ENCODE data around the gene ARID4B. TPM values are rescaled to one million over a fixed set of nuclear protein-coding genes. Genes with fewer than 3 reads are reported as not detected.

ARID4B gene
- total and polyA plus RNA-seq, 2 of the 13 experiments (the other 11 are each of a cell fraction or from before 2014, with no cell fraction given): 9.7 to 24.6 TPM

DNA sequence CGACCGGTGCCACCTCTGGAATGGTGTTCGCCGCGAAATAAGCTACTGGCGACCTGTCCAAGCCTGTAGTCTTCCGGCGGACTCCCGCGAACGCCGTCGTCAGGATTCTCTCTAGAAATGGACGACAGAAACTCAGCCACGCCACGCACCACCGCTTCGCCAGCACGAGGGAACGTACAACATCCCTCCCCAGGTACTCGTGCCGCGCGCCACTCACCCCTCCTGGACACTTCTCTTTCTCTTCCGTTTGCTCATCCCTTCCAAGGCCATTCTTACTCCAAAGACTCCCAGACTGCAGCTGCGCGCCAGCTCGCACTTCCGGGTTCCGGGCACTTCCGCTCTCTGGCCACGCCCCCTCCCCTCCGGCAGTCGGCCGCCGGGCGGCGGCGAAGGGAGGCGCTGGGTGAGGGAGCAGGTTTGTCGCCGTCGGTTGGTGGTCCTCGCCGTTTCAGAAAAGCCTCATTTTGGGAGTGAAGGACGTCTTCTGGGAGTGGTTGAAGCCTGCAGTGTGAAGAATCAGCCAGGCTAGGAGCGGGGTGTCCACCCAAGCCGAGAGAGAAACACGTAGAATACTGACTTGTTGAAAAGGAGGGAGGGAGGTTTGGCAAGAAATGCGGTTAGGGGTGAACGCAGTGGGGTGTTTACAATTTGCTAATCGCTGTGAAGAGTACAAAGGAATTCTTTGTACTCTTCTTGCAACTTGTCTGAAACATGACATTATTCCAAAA, 166.9 kb downstream of the ARID4B start, which contains the start of gene RBM34 (continued):
- no peak for TF ChIP-seq SIN3B (IDR thresholded peaks at IDR 0.05; ENCODE audit: low read length)
- TF ChIP-seq MED8 (CRISPR knock-in tag; IDR thresholded peaks at IDR 0.05; ENCODE audit: insufficient replicate concordance): peak; percentile 96
- TF ChIP-seq CHD2 (IDR thresholded peaks at IDR 0.05; ENCODE audit: low read depth, low read length): no peak
- TF ChIP-seq RCOR2 (CRISPR knock-in tag; IDR thresholded peaks at IDR 0.05): 0 out of 2 replicates have a peak, but pooled peaks have one; percentile 48
- TF ChIP-seq RORA (CRISPR knock-in tag; IDR thresholded peaks at IDR 0.05): no peak
- TF ChIP-seq ZNF644 (CRISPR knock-in tag; IDR thresholded peaks at IDR 0.05; ENCODE audit: low read depth): no peak
- no peak for TF ChIP-seq SOX6 (IDR thresholded peaks at IDR 0.05)
- peak; percentile 76; the same call in 1 of the 2 replicates for TF ChIP-seq SOX6 (CRISPR knock-in tag; IDR thresholded peaks at IDR 0.05)
- no peak for TF ChIP-seq PRPF4 (IDR thresholded peaks at IDR 0.05; ENCODE audit: low read depth, low read length, poor library complexity, severe bottlenecking)
- TF ChIP-seq NFRKB (IDR thresholded peaks at IDR 0.05): no peak
- TF ChIP-seq NCOR1 (IDR thresholded peaks at IDR 0.05; ENCODE audit: borderline replicate concordance, low read length): no peak; the same call in 1 of the 2 replicates
- TF ChIP-seq ASH2L (IDR thresholded peaks at IDR 0.05; ENCODE audit: insufficient read length, low read depth, low read length): peak; percentile 93
- no peak for TF ChIP-seq ZKSCAN1 (IDR thresholded peaks at IDR 0.05; ENCODE audit: low read length)
- TF ChIP-seq ZNF468 (CRISPR knock-in tag; IDR thresholded peaks at IDR 0.05): no peak
- TF ChIP-seq MAFF (IDR thresholded peaks at IDR 0.05; ENCODE audit: low read depth, low read length): no peak
- no peak for TF ChIP-seq ATRX (CRISPR knock-in tag; IDR thresholded peaks at IDR 0.05; ENCODE audit: borderline replicate concordance)
- peak in 1 of 2 experiments; percentile 87; a peak in 2 of 4 replicates for TF ChIP-seq KLF16 (CRISPR knock-in tag; IDR thresholded peaks at IDR 0.05)
- peak; percentile 79 for TF ChIP-seq RXRA (CRISPR knock-in tag; IDR thresholded peaks at IDR 0.05)
- no peak; the same call in 1 of the 2 replicates for TF ChIP-seq ZNF782 (CRISPR knock-in tag; IDR thresholded peaks at IDR 0.05; ENCODE audit: borderline replicate concordance)
- no peak for TF ChIP-seq NR2F6 (IDR thresholded peaks at IDR 0.05)
- peak; percentile 40; the same call in 1 of the 2 replicates for TF ChIP-seq NR2F6 (CRISPR knock-in tag; IDR thresholded peaks at IDR 0.05)
- peak; percentile 8; the same call in 1 of the 2 replicates for TF ChIP-seq HMG20A (CRISPR knock-in tag; IDR thresholded peaks at IDR 0.05; ENCODE audit: borderline replicate concordance)
- TF ChIP-seq MIER3 (CRISPR knock-in tag; IDR thresholded peaks at IDR 0.05; ENCODE audit: borderline replicate concordance): peak; percentile 72; the same call in 1 of the 2 replicates
- peak; percentile 93; the same call in 1 of the 2 replicates for TF ChIP-seq ZNF44 (CRISPR knock-in tag; IDR thresholded peaks at IDR 0.05)
- no peak for TF ChIP-seq ZNF7 (CRISPR knock-in tag; IDR thresholded peaks at IDR 0.05)
- TF ChIP-seq ZSCAN22 (CRISPR knock-in tag; IDR thresholded peaks at IDR 0.05): peak; percentile 60
- peak; percentile 95 for TF ChIP-seq ZNF501 (CRISPR knock-in tag; IDR thresholded peaks at IDR 0.05)
- peak; percentile 60; the same call in 1 of the 2 replicates for TF ChIP-seq ESRRA (CRISPR knock-in tag; IDR thresholded peaks at IDR 0.05; ENCODE audit: low read depth)
- peak; percentile 99 for TF ChIP-seq ZNF891 (CRISPR knock-in tag; IDR thresholded peaks at IDR 0.05)
- TF ChIP-seq NBN (conservative IDR thresholded peaks at IDR 0.05): no peak
- TF ChIP-seq GATAD1 (CRISPR knock-in tag; IDR thresholded peaks at IDR 0.05): peak; percentile 84; the same call in 1 of the 2 replicates
- no peak for TF ChIP-seq U2AF1 (optimal IDR thresholded peaks at IDR 0.05; ENCODE audit: low read depth, low read length)
- TF ChIP-seq ZNF878 (CRISPR knock-in tag; IDR thresholded peaks at IDR 0.05): peak; percentile 81
- TF ChIP-seq PHF8 (CRISPR knock-in tag; IDR thresholded peaks at IDR 0.05): peak; percentile 92
- peak; percentile 98 for TF ChIP-seq POLR2AphosphoS5 (IDR thresholded peaks at IDR 0.05; ENCODE audit: low read depth, low read length)
- peak; percentile 94 for TF ChIP-seq ZNF557 (CRISPR knock-in tag; IDR thresholded peaks at IDR 0.05)
- TF ChIP-seq ZNF496 (CRISPR knock-in tag; IDR thresholded peaks at IDR 0.05; ENCODE audit: insufficient replicate concordance): no peak
- TF ChIP-seq ZNF564 (CRISPR knock-in tag; IDR thresholded peaks at IDR 0.05): peak; percentile 88

All from HepG2 (cell line).